GM12864 (cell line): ENCODE data around the gene PM20D2.

Experiments used
- DNase-seq: peaks from one replicate; pipeline ENCODE4 v3.0.0-alpha.2; 2011; ENCODE audit warnings: low read depth
- H3K4me3 ChIP-seq: 2 replicates; pipeline ENCODE4 v1.5.1; 2011; ENCODE audit warnings: mild to moderate bottlenecking, low read depth, low read length, control low read depth
- TF ChIP-seq, protein P1 (sequence below): IDR thresholded peaks from 2 replicates; pipeline ENCODE4 v1.5.1; 2011; ENCODE audit warnings: low read depth, mild to moderate bottlenecking, moderate library complexity, low read length, control low read depth, inconsistent platforms; ENCODE audit errors: missing control alignments

PM20D2 gene

DNA sequence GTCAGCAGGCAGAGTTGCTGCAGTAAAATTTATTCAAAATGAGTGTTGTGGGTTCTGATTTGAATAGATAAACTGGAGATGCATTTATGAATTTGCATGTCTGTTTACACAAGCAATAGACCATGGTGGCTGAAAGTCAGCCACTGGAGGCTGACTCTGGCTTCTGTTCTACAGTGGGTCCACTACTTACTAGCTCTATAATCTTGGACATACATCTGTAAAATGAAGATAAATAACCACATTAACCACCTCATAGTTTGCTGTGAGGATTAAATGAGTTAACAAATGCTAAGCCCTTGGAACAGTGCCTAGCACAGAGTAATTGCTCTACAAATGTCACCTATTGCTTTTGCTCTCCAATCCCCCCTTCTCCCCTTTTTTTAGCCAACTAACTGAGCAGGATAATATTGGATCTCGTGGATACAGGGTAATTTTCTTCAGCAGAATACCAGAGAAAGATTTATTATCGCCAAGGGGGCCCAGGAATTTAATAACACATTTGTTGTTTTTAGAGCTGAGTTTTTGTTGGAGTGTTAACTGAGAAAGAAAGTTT is 1.4 kb upstream of the PM20D2 start:
- TF ChIP-seq, protein P1, sequence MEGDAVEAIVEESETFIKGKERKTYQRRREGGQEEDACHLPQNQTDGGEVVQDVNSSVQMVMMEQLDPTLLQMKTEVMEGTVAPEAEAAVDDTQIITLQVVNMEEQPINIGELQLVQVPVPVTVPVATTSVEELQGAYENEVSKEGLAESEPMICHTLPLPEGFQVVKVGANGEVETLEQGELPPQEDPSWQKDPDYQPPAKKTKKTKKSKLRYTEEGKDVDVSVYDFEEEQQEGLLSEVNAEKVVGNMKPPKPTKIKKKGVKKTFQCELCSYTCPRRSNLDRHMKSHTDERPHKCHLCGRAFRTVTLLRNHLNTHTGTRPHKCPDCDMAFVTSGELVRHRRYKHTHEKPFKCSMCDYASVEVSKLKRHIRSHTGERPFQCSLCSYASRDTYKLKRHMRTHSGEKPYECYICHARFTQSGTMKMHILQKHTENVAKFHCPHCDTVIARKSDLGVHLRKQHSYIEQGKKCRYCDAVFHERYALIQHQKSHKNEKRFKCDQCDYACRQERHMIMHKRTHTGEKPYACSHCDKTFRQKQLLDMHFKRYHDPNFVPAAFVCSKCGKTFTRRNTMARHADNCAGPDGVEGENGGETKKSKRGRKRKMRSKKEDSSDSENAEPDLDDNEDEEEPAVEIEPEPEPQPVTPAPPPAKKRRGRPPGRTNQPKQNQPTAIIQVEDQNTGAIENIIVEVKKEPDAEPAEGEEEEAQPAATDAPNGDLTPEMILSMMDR, result no peak
- H3K4me3 ChIP-seq, result no peak overlapping the region
- DNase-seq, result no peak

DNA sequence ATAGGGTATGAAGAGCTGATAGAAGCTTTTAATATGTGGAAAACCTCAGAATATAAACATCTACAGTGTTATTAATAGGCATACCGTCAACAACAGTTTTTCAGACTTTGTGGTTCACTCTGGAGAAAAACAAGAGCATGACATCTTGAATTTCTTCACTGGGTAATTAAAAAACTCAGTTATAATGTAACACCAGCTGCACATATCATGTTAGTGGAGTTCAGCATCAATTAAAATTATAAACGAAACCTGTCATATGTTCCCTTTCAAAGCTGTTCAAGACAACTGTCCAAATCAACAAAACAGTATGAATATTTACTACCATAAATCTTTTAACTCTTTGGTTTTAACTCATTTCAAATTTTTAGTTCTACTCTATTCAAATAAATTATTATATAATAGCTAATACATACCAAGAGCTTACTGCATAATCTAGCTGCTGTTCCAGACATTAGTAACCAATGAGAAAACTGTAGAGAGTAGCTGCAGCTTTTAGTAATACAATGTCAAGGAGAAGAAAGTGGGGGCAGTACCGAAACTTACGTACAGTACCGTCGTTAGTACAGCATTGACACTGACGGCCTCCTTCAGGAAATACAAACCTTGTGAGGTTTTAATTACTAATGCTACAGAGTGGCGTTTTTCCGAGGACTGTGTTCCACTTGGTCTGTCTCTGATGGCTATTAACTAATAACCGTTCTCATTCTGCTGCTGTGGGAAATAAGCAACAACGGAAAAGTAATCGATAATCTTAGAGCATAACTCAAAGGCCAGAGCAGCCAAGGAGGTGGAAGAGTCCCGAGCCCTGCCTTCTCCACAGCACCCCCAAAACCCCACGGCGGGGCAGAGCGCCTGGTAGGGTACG is 532 bp upstream of the PM20D2 start:
- peak; percentile 52 for DNase-seq
- TF ChIP-seq, protein P1, result no peak
- H3K4me3 ChIP-seq, result peak overlapping the region; percentile 92

DNA sequence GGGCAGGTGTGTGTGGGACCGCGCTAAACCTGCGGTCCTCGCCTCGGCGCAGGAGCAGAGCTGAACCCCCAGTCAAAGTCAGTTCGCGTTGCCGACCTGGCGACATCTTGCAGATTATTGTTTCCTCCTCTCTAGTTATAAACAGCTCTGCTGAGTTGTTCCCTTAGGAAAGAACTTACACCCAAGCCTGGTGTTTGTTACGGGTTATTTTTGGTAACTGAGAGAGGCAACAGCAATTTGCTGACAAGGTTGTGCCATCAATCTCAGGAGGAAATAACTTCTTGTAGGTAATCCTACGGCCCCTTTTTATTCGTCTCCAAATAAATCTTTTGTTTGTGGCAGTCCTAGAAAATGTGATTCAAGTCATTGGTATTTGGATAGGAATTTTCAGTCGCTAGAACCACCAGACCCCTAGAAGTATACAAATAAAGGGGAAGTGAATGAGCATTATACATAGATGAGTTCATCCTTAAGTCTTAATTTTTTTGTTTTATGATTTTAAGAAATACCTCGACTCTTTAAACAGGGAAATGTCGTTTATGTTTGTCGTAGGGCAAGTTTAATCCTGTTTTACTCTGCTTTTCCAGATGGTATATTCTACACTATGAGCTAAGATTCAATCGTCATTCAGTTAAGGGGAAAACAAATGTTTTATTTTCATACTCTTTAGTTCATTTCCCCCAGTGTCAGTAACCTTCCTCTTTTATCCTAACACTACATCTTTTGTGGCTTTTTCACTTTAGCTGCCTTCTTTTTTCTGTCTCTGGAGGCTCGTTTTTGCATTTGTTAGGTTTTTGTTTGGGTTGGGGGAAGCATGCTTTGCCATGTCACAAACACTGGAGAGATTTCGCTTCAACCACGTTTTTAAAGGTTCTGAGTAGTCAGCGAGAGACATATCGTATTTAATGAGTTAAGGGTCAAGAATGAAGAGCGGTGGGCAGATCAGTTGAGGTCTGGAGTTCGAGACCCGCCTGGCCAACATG is 1.2 kb downstream of the PM20D2 start:
- DNase-seq, result no peak
- peak overlapping the region; percentile 92 for H3K4me3 ChIP-seq
- TF ChIP-seq, protein P1, result no peak

DNA sequence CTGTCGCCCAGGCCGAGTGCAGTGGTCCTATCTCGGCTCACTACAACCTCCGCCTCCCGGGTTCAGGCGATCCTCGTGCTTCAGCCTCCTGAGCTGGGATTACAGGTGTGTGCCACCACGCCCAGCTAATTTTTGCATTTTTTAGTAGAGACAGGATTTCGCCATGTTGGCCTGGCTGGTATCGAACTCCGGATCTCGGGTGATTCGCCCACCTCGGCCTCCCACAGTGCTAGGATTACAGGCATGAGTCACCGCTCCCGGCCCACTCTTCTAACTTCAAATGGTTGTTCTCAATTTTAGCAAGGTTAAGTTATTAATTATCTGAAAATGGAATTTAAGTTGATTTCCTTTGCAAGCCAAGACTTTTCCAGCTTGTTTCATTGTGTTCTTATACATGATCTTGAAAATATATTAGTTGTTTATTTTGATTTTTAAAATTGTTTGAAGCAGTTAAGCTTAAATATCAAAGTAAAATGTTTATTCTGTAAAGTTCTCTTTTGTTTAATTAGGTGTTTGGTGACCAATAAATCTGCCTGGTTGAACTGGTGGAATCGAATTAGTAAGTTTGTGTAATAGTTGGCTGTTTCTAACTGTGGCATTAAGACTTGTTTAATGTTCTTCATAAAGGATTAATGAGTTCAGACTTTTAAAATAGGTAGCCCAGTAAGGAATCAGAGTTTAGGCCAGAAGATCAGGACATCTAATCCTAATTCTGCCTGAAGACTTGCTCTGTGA is 2.3 kb downstream of the PM20D2 start:
- DNase-seq, result no peak
- H3K4me3 ChIP-seq, result no peak overlapping the region; the same call in 1 of the 2 replicates
- TF ChIP-seq, protein P1, result no peak

DNA sequence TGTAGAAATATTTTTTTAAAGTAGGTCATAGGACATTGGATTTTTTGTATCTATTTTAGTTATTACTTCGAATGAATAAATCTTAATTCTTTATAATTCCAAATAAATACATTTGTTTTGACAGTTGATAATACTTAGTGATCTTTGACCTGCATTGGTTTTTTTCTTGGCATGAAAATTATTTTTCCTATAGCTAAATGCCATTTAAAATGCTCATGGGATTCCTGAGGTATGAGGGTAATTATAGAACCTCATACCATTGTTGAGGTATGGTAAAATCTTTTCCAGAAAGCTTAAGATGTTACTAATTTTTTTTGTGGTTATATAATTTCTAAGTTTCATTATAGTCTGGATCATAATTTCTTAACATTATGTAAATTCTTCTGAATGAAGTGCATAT is 8.3 kb downstream of the PM20D2 start:
- TF ChIP-seq, protein P1, result no peak
- H3K4me3 ChIP-seq, result no peak overlapping the region
- no peak for DNase-seq

DNA sequence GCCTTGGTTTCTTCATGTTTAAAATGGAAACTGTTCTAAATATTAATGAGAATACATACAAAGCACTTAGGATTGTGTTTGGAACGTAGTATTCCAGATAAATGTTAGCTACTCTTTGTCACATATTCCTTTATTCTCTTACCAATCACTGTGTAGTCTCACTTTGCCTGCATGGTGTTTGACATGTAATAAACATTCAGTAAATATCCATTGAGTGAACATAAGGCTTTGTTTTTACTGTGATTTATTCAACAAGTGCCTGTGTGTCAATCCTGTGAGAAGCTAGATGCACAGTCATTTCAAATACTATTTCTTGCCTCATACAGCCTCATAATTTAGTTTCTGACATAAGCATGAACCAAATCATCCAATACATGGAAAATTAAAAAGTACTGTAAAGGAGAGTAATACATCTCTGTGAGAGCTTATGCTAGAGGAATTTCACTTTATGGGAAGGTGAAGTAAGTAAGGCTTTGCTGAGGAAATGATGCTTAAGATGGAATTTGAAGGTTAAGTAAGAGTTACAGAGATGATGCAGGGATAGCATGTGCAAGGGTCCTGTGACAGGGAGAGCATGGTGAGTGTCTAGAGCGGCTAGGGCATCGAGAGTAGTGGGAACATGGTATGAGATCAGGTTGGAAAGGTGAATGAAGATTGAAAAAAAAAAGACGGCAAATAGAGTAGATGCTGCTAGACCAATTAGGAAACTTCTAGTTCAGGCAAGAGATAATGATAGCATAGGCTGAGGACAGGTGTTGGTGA is 14.7 kb downstream of the PM20D2 start:
- no peak overlapping the region for H3K4me3 ChIP-seq
- no peak for DNase-seq
- TF ChIP-seq, protein P1, result no peak
